Heart right ventricle (tissue), 16 donors: ENCODE measurements around the gene ZFAND2A. TPM values are rescaled to one million over a fixed set of nuclear protein-coding genes. Genes with fewer than 3 reads are reported as not detected.

Experiments used
- ATAC-seq, 8 donors: fragments of 200-7000 bp; cut with Tn5 transposase; one replicate each; pipeline ENCODE4 v1.9.1; 2020; ENCODE audit warnings: mild to moderate bottlenecking in 8 of 8, moderate library complexity in 8 of 8, moderate number of reproducible peaks in 1 of 8
- DNase-seq, 2 donors: peaks; one replicate each; pipeline ENCODE4 v3.0.0-alpha.2; 2020
- H3K27ac ChIP-seq, 10 donors: fragments of 200-600 bp; sonication (generic) in 2 of 10; one replicate each; pipeline versions ENCODE4 v1.5.0 to v1.8.0; 2020 to 2022; ENCODE audit warnings: mild to moderate bottlenecking in 3 of 10
- H3K27me3 ChIP-seq, 7 donors: fragments of 200-600 bp; one replicate each; pipeline ENCODE4 v1.8.0; 2021 to 2022; ENCODE audit warnings: mild to moderate bottlenecking in 2 of 7
- H3K36me3 ChIP-seq, 9 donors: fragments of 200-600 bp; sonication (generic) in 1 of 9; one replicate each; pipeline versions ENCODE4 v1.5.0 to v1.8.0; 2020 to 2022; ENCODE audit warnings: mild to moderate bottlenecking in 2 of 9
- H3K4me1 ChIP-seq, 9 donors: fragments of 200-600 bp; sonication (generic) in 1 of 9; one replicate each; pipeline versions ENCODE4 v1.5.0 to v1.8.0; 2020 to 2022; ENCODE audit warnings: mild to moderate bottlenecking in 4 of 9
- H3K4me3 ChIP-seq, 10 donors: fragments of 200-600 bp; sonication (generic) in 2 of 10; one replicate each; pipeline versions ENCODE4 v1.5.0 to v1.8.0; 2020 to 2022; ENCODE audit warnings: mild to moderate bottlenecking in 7 of 10, moderate library complexity in 2 of 10
- H3K9me3 ChIP-seq, 11 donors: fragments of 200-600 bp in 10 of 11; sonication (generic) in 2 of 11; one replicate each; pipeline versions ENCODE4 v1.5.0 to v1.8.0; 2013 to 2022; ENCODE audit warnings: mild to moderate bottlenecking in 2 of 11, control low read depth in 1 of 11, moderate library complexity in 1 of 11
- CTCF ChIP-seq, 9 donors: fragments of 200-600 bp; sonication (generic) in 2 of 9; IDR thresholded peaks; one replicate each; pipeline versions ENCODE4 v1.5.0 to v1.8.0; 2021 to 2022; ENCODE audit warnings: antibody characterized with exemption in 9 of 9, mild to moderate bottlenecking in 5 of 9, moderate library complexity in 1 of 9
- WGBS, 2 donors: extraction: QIAGEN DNeasy Blood & Tissue Kit; methylation state at CpG; one replicate each; pipeline ENCODE4 v1.1.7; 2013; ENCODE audit warnings: inconsistent platforms in 1 of 2; 5-methylcytosine and 5-hydroxymethylcytosine counted together
- intact Hi-C, 10 donors: fragments of 100-400 bp; cut with DNase I; formaldehyde crosslinking; loops; one replicate each; pipeline versions ENCODE4 v1.11.1 to v1.14.2; 2022
- polyA plus RNA-seq, 2 donors: library from polyadenylated mRNA; stranded (reverse); fragments of 200-250 nt; gene quantifications; one replicate each; pipeline ENCODE4 v1.2.3, GENCODE V29; 2013
- total RNA-seq, 10 donors: library from RNA; stranded (reverse); fragmentation: NEBNext Ultra II Directional in 3 of 10; extraction: Animal tissue kit (Norgen Biotek cat#: 25700) in 3 of 10; gene quantifications; one replicate each; pipeline versions ENCODE4 v1.2.1 to v1.2.4, GENCODE V29; 2021 to 2023
- donor health status: Arrhythmogenic right ventricular cardiomyopathy.
- donor health status: ischemic (EF 13 %, LVEDD 7.1; RV severe dilation, severe dysfunction).
- donor health status: healthy with polysubstance abuse.
- donor health status: DM: no; HTN: yes; CAD: no.
- donor health status: DM: no; HTN: no; CAD: no.
- donor health status: ischemic (EF 25% LVEDD 6.9; RV normal size, moderate dysfunction).
- donor health status: ischemic (EF 25% LVEDD 5.7; RV mildly dilated, moderate dysfunction).
- donor health status: healthy.
- donor health status: DM: yes; HTN: yes; CAD: no.
- donor health status: Ischemic cardiomyopathy.
- donor health status: ischemic (EF 35%, LVEDD 5.7; RV mildly dilated, moderate dysfunction).
- donor health status: nonischemic (EF 11% LVEDD 7.7; RV severe dilation, severe dysfunction).
- donor health status: DM: yes; HTN: yes; CAD: no.
- donor health status: PGD.
- donor health status: ischemic (EF 29% LVEDD 5.4; RV normal size, mild dysfunction).
- donor health status: nonischemic (EF 23%, LVEDD 6.1; RV moderate dilation, normal function).

The ZFAND2A gene
- total and polyA plus RNA-seq, 12 donors = 4.4 to 32.6 (median 9.4) TPM

- no peak for TF ChIP-seq CTCF (IDR thresholded peaks at IDR 0.05)
- Histone ChIP-seq H3K4me1 (peaks cover 0 to 38% (median 15%) of the 10 kb centered on the region in 9 donors), H3K27me3 (no peaks in the 10 kb centered on the region), H3K9me3 (no peaks in the 10 kb centered on the region), H3K36me3 (peaks cover 0 to 17% (median 0%) of the 10 kb centered on the region in 9 donors), H3K27ac (no peak overlapping the region), H3K4me3 (no peak overlapping the region)
- DNase-seq (no peak), ATAC-seq (no peak)
- intact Hi-C loops = no loop called here
- WGBS, 2 donors = 97 to 98% methylated on average over 16 of the region's 16 CpGs
These were observed 34.4 kb downstream of the ZFAND2A start for GRCh38 chr7:1125603-1125969.

GRCh38 chr7:1124816-1125602 is 35.0 kb downstream of the ZFAND2A start:
- peak in 5 of 8 donors; percentile 2 to 45 (median 15) for ATAC-seq

GRCh38 chr7:1124164-1124563 is 35.8 kb downstream of the ZFAND2A start:
- intact Hi-C loops = loop anchor here in 3 of 10 donors (5.0 kb wide), 1 partner anchor 37 kb away; the partner anchor contains the start of gene GPER1 (in 3 of the 3)
- Histone ChIP-seq H3K9me3 (no peaks in the 10 kb centered on the region), H3K4me3 (peak overlapping the region in 8 of 10 donors; percentile 6 to 51 (median 38)), H3K36me3 (peaks cover 0 to 17% (median 0%) of the 10 kb centered on the region in 9 donors), H3K4me1 (peaks cover 0 to 38% (median 15%) of the 10 kb centered on the region in 9 donors), H3K27me3 (no peaks in the 10 kb centered on the region), H3K27ac (peak overlapping the region in 9 of 10 donors; percentile 59 to 82 (median 78))
- no peak for DNase-seq
- ATAC-seq = peak in 5 of 8 donors; percentile 6 to 24 (median 11)
- WGBS, 2 donors = 63 to 71% methylated on average over 11 of the region's 11 CpGs
- no peak for TF ChIP-seq CTCF (IDR thresholded peaks at IDR 0.05)

More at GRCh38 chr7:1124816-1125602, 35.0 kb downstream of the ZFAND2A start:
- peaks cover 0 to 17% (median 0%) of the 10 kb centered on the region in 9 donors for H3K36me3 ChIP-seq
- no peaks in the 10 kb centered on the region for H3K27me3 ChIP-seq
- H3K4me3 ChIP-seq = peak overlapping the region in 8 of 10 donors; percentile 11 to 51 (median 36)
- DNase-seq = no peak
- peak overlapping the region in 7 of 10 donors; percentile 15 to 79 (median 51) for H3K27ac ChIP-seq
- no peaks in the 10 kb centered on the region for H3K9me3 ChIP-seq
- WGBS, 2 donors = 61 to 63% methylated on average over 23 of the region's 23 CpGs
- TF ChIP-seq CTCF (IDR thresholded peaks at IDR 0.05) = no peak
- H3K4me1 ChIP-seq = peaks cover 0 to 38% (median 15%) of the 10 kb centered on the region in 9 donors
- intact Hi-C loops = loop anchor here in 3 of 10 donors (5.0 kb wide), 1 partner anchor 38 kb away; the partner anchor contains the start of gene GPER1 (in 3 of the 3)

GRCh38 chr7:1123715-1124114 is 36.3 kb downstream of the ZFAND2A start:
- Histone ChIP-seq H3K27ac (peak overlapping the region in 9 of 10 donors; percentile 59 to 82 (median 78)), H3K4me3 (peak overlapping the region in 8 of 10 donors; percentile 6 to 51 (median 38)), H3K4me1 (peaks cover 0 to 38% (median 15%) of the 10 kb centered on the region in 9 donors), H3K27me3 (no peaks in the 10 kb centered on the region), H3K9me3 (no peaks in the 10 kb centered on the region), H3K36me3 (peaks cover 0 to 17% (median 0%) of the 10 kb centered on the region in 9 donors)
- 21 to 27% methylated on average over 17 of the region's 17 CpGs for WGBS, 2 donors
- peak; percentile 84 to 85 for DNase-seq
- intact Hi-C loops = loop anchor here in 5 of 10 donors (1.0 to 5.0 kb wide), 3 partner anchors 36 to 37 kb away; partner anchors contain the start of gene GPER1 (in 3 of the 5)
- TF ChIP-seq CTCF (IDR thresholded peaks at IDR 0.05) = peak; percentile 50 to 78 (median 64)
- ATAC-seq = peak; percentile 85 to 93 (median 90)
